Neural cell (in vitro differentiated cells): ENCODE measurements around the gene ILK. TPM values are rescaled to one million over a fixed set of nuclear protein-coding genes. Genes with fewer than 3 reads are reported as not detected.

ENCODE experiments used
- H2AFZ ChIP-seq: fragments of 200-600, 300-800 bp; sonication (generic), shearing (Covaris generic); 2 replicates; pipeline ENCODE4 v1.6.0; 2014; ENCODE audit warnings: low read depth, mild to moderate bottlenecking, antibody characterized with exemption, low read length, moderate library complexity
- H3F3A ChIP-seq: fragments of 200-600 bp; shearing (Covaris generic); 2 replicates; pipeline ENCODE4 v1.6.1; 2016; ENCODE audit warnings: mild to moderate bottlenecking, moderate library complexity, mixed read lengths, antibody characterized with exemption, low read length; ENCODE audit not compliant: insufficient read depth, poor library complexity, severe bottlenecking
- H3K27ac ChIP-seq: fragments of 200-600, 300-800 bp; sonication (generic), shearing (Covaris generic); 2 replicates; pipeline ENCODE4 v1.5.1; 2014; ENCODE audit warnings: mild to moderate bottlenecking, low read length, moderate library complexity
- H3K27me3 ChIP-seq: fragments of 300-800, 200-600 bp; sonication (generic), shearing (Covaris generic); 2 replicates; pipeline ENCODE4 v1.6.0; 2014; ENCODE audit warnings: mild to moderate bottlenecking, low read depth, low read length, moderate library complexity; ENCODE audit not compliant: insufficient read depth
- H3K36me3 ChIP-seq: fragments of 300-800, 200-600 bp; sonication (generic), shearing (Covaris generic); 2 replicates; pipeline ENCODE4 v1.5.1; 2014; ENCODE audit warnings: mild to moderate bottlenecking, antibody characterized with exemption, low read length, moderate library complexity; ENCODE audit not compliant: insufficient read depth
- H3K4me2 ChIP-seq: fragments of 300-800, 200-600 bp; sonication (generic), shearing (Covaris generic); 2 replicates; pipeline ENCODE4 v1.6.0; 2014; ENCODE audit warnings: mild to moderate bottlenecking, low read length
- H3K4me3 ChIP-seq: fragments of 300-800, 200-600 bp; sonication (generic), shearing (Covaris generic); 2 replicates; pipeline ENCODE4 v1.5.1; 2014; ENCODE audit warnings: mild to moderate bottlenecking, low read length, moderate library complexity
- H3K79me2 ChIP-seq: fragments of 200-600 bp; shearing (Covaris generic); replicated peaks from 2 replicates; pipeline ENCODE4 v1.6.0; 2014; ENCODE audit warnings: mild to moderate bottlenecking, low read length, moderate library complexity; ENCODE audit not compliant: insufficient read depth
- H3K9ac ChIP-seq: fragments of 300-800, 200-600 bp; sonication (generic), shearing (Covaris generic); 2 replicates; pipeline ENCODE4 v1.6.1; 2016; ENCODE audit warnings: mild to moderate bottlenecking, low read length, mixed read lengths
- H3K9me2 ChIP-seq: fragments of 200-600 bp; shearing (Covaris generic); 2 replicates; pipeline ENCODE4 v1.6.1; 2016; ENCODE audit warnings: mild to moderate bottlenecking, low read length, mixed read lengths; ENCODE audit not compliant: insufficient read depth
- H3K9me3 ChIP-seq: fragments of 200-600, 300-800 bp; sonication (generic), shearing (Covaris generic); 2 replicates; pipeline ENCODE4 v1.6.1; 2016; ENCODE audit warnings: mild to moderate bottlenecking, mixed run types, low read length, moderate library complexity, mixed read lengths
- H4K20me1 ChIP-seq: fragments of 200-600 bp; shearing (Covaris generic); 2 replicates; pipeline ENCODE4 v1.6.1; 2016; ENCODE audit warnings: mild to moderate bottlenecking, mixed run types; ENCODE audit not compliant: insufficient read depth
- CTCF ChIP-seq: fragments of 450-650 bp; IDR thresholded peaks from 2 replicates; pipeline ENCODE4 v1.5.1; 2014; ENCODE audit warnings: antibody characterized with exemption, mild to moderate bottlenecking, moderate library complexity; ENCODE audit not compliant: poor library complexity, severe bottlenecking
- EP300 ChIP-seq: fragments of 450-650 bp; conservative IDR thresholded peaks from 2 replicates; pipeline ENCODE4 v1.6.1; 2014; ENCODE audit warnings: antibody characterized with exemption, mild to moderate bottlenecking, moderate library complexity; ENCODE audit not compliant: poor library complexity, severe bottlenecking
- EZH2 ChIP-seq: fragments of 200-600, 300-800 bp; shearing (Covaris generic), sonication (generic); IDR thresholded peaks from 2 replicates; pipeline ENCODE4 v1.6.1; 2014; ENCODE audit warnings: antibody characterized with exemption, low read length, borderline replicate concordance, mild to moderate bottlenecking; ENCODE audit not compliant: insufficient read depth, poor library complexity, severe bottlenecking
- MXI1 ChIP-seq: fragments of 450-650 bp; conservative IDR thresholded peaks from 2 replicates; pipeline ENCODE4 v1.6.1; 2014; ENCODE audit warnings: antibody characterized with exemption, mild to moderate bottlenecking; ENCODE audit not compliant: poor library complexity, severe bottlenecking
- POLR2AphosphoS5 ChIP-seq: IDR thresholded peaks from 2 replicates; pipeline ENCODE4 v1.6.1; 2012
- RAD21 ChIP-seq: fragments of 450-650 bp; conservative IDR thresholded peaks from 2 replicates; pipeline ENCODE4 v1.6.1; 2014; ENCODE audit warnings: antibody characterized with exemption, mild to moderate bottlenecking, moderate library complexity
- REST ChIP-seq: IDR thresholded peaks from 2 replicates; pipeline ENCODE4 v1.6.1; 2012; ENCODE audit warnings: borderline replicate concordance
- SMC3 ChIP-seq: fragments of 450-650 bp; conservative IDR thresholded peaks from 2 replicates; pipeline ENCODE4 v1.6.1; 2014; ENCODE audit warnings: antibody characterized with exemption, mild to moderate bottlenecking, moderate library complexity; ENCODE audit not compliant: poor library complexity
- TAF1 ChIP-seq: IDR thresholded peaks from 2 replicates; pipeline ENCODE4 v1.6.1; 2012; ENCODE audit warnings: low read depth
- polyA plus RNA-seq: library from polyadenylated mRNA; depleted of rRNA; stranded (reverse); fragments of >200 nt; gene quantifications from 2 replicates; pipeline ENCODE4 v1.2.3, GENCODE V29; 2014

The ILK gene
- polyA plus RNA-seq, 1 donor from 2014 or later = 68.8 TPM

DNA sequence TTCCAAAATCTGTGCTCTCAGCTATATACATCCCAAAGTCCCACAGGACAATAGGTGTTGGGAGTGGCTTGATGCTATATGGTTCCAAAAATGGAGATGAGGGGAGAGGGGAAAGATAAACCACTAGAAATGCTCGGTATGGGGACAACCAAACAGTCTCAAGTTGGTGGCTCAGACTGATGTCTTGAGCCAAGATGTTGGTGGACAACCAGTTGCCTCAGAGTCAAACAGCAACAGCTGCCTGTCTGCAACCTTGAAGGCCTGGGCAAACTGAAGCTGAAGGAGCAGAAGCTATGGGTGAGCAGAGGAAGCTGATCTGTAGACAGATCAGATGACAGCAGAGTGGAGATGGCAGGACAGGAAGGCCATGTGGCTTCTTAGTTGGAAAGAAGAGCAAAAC is 4.1 kb upstream of the ILK start:
- Histone ChIP-seq H3K27me3 (no peaks in the 10 kb centered on the region), H3K9me3 (no peaks in the 10 kb centered on the region), H3K4me2 (no peak overlapping the region), H3K9me2 (no peaks in the 10 kb centered on the region), H3F3A (peaks cover under 1% of the 10 kb centered on the region), H3K9ac (no peak overlapping the region), H4K20me1 (no peaks in the 10 kb centered on the region), H3K79me2 (peaks cover 15% of the 10 kb centered on the region), H2AFZ (no peak overlapping the region), H3K27ac (no peak overlapping the region), H3K4me3 (no peak overlapping the region), H3K36me3 (peaks cover 3% of the 10 kb centered on the region)
- TF ChIP-seq TAF1 = no peak
- TF ChIP-seq EZH2 = no peak
- TF ChIP-seq MXI1 = no peak
- TF ChIP-seq EP300 = no peak
- no peak for TF ChIP-seq SMC3
- TF ChIP-seq CTCF = no peak

GRCh38 chr11:6599881-6600390 is 3.6 kb upstream of the ILK start:
- no peak for TF ChIP-seq POLR2AphosphoS5
- no peak for TF ChIP-seq EP300
- no peak for TF ChIP-seq MXI1
- TF ChIP-seq REST = no peak
- TF ChIP-seq TAF1 = no peak
- no peak for TF ChIP-seq CTCF
- no peak for TF ChIP-seq EZH2
- no peak for TF ChIP-seq RAD21
- no peak for TF ChIP-seq SMC3
- Histone ChIP-seq H4K20me1 (no peaks in the 10 kb centered on the region), H2AFZ (no peak overlapping the region), H3K27me3 (no peaks in the 10 kb centered on the region), H3K9ac (no peak overlapping the region), H3K79me2 (peaks cover 15% of the 10 kb centered on the region), H3K4me3 (no peak overlapping the region), H3K9me2 (no peaks in the 10 kb centered on the region), H3K4me2 (no peak overlapping the region), H3K27ac (no peak overlapping the region), H3K36me3 (peaks cover 3% of the 10 kb centered on the region), H3F3A (peaks cover 5% of the 10 kb centered on the region), H3K9me3 (no peaks in the 10 kb centered on the region)
